Spleen (tissue), 11 donors: ENCODE results near the gene E4F1. TPM values are rescaled to one million over a fixed set of nuclear protein-coding genes. Genes with fewer than 3 reads are reported as not detected.
A peak's percentile ranks its signal among the peaks of the same experiment; 100 is the strongest.

Experiments used
- DNase-seq: peaks from one replicate; pipeline ENCODE4 v3.0.0-alpha.2; 2020
- H3K27ac ChIP-seq, 8 donors: fragments of 200-600 bp; sonication (generic) in 7 of 8; 1 replicate in 4 of 8; 2 replicates in 4 of 8; pipeline versions ENCODE4 v1.5.0 to v1.8.0; 2016 to 2021; ENCODE audit warnings: inconsistent platforms in 4 of 8, mild to moderate bottlenecking in 4 of 8, moderate library complexity in 1 of 8
- H3K27me3 ChIP-seq, 7 donors: fragments of 200-600 bp; sonication (generic) in 6 of 7; replicated peaks in 1 of 7; 1 replicate in 4 of 7; 2 replicates in 3 of 7; pipeline versions ENCODE4 v1.5.0 to v1.8.0; 2016 to 2021; ENCODE audit warnings: inconsistent platforms in 3 of 7, mild to moderate bottlenecking in 1 of 7
- H3K36me3 ChIP-seq, 6 donors: fragments of 200-600 bp; sonication (generic) in 5 of 6; 1 replicate in 4 of 6; 2 replicates in 2 of 6; pipeline versions ENCODE4 v1.5.0 to v1.8.0; 2016 to 2021; ENCODE audit warnings: inconsistent platforms in 2 of 6
- H3K4me1 ChIP-seq, 6 donors: fragments of 200-600 bp; sonication (generic) in 5 of 6; 1 replicate in 3 of 6; 2 replicates in 3 of 6; pipeline versions ENCODE4 v1.5.0 to v1.8.0; 2016 to 2021; ENCODE audit warnings: inconsistent platforms in 3 of 6
- H3K4me3 ChIP-seq, 8 donors: fragments of 200-600 bp; sonication (generic) in 7 of 8; 1 replicate in 4 of 8; 2 replicates in 4 of 8; pipeline versions ENCODE4 v1.5.0 to v1.8.0; 2016 to 2021; ENCODE audit warnings: inconsistent platforms in 4 of 8, mild to moderate bottlenecking in 4 of 8, moderate library complexity in 2 of 8
- H3K9me3 ChIP-seq, 8 donors: fragments of 200-600 bp; sonication (generic) in 7 of 8; 1 replicate in 4 of 8; 2 replicates in 4 of 8; pipeline versions ENCODE4 v1.5.0 to v1.8.0; 2016 to 2021; ENCODE audit warnings: inconsistent platforms in 4 of 8
- CTCF ChIP-seq, 11 experiments: fragments of 200-600 bp in 7 of 11; fragments of 450-650 bp in 4 of 11; sonication (generic) in 4 of 11; IDR thresholded peaks in 8 of 11; conservative IDR thresholded peaks in 3 of 11; 1 replicate in 7 of 11; 2 replicates in 4 of 11; pipeline versions ENCODE4 v1.4.0 to v1.8.0; 2016 to 2021; ENCODE audit warnings: antibody characterized with exemption in 11 of 11, inconsistent platforms in 4 of 11, mild to moderate bottlenecking in 1 of 11
- POLR2A ChIP-seq, 3 donors: fragments of 450-650 bp; IDR thresholded peaks; one replicate each; pipeline ENCODE4 v1.5.1; 2017; ENCODE audit warnings: antibody characterized with exemption in 3 of 3, mild to moderate bottlenecking in 1 of 3
- POLR2AphosphoS5 ChIP-seq, 3 donors: sonication (generic); formaldehyde crosslinking; IDR thresholded peaks; one replicate each; pipeline ENCODE4 v1.5.1; 2017; ENCODE audit warnings: antibody characterized with exemption in 3 of 3
- WGBS, 5 donors: extraction: QIAGEN DNeasy Blood & Tissue Kit in 3 of 5; methylation state at CpG; one replicate each; pipeline versions ENCODE4 v1.1.5 to v1.1.7; 2013 to 2018; 5-methylcytosine and 5-hydroxymethylcytosine counted together
- intact Hi-C: fragments of 100-400 bp; cut with DNase I; formaldehyde crosslinking; loops from one replicate; pipeline ENCODE4 v1.15.0; 2023; ENCODE audit warnings: low total_unique reads
- polyA plus RNA-seq, 3 donors: library from polyadenylated mRNA; stranded (reverse); fragments of 200-250 nt; gene quantifications; one replicate each; pipeline ENCODE4 v1.2.1, GENCODE V29; 2013
- total RNA-seq, 7 donors: library from RNA; depleted of rRNA in 3 of 7; stranded (reverse); fragments of >200 nt in 3 of 7; fragmentation: NEBNext Ultra II Directional in 4 of 7; extraction: Animal tissue kit (Norgen Biotek cat#: 25700) in 4 of 7; gene quantifications; one replicate each; pipeline versions ENCODE4 v1.1.0 to v1.2.1, GENCODE V29; 2016 to 2021
- donor health status: healthy with polysubstance abuse.
- donor health status: DM: no; HTN: no; CAD: no; lungs with moderate emphysema.
- donor health status: DM: no; HTN: no; CAD: no.
- donor health status: Bipolar disorder and iron deficiency.
- donor health status: healthy.
- donor health status: DM: no; HTN: no; CAD: no.
- donor health status: DM: yes; HTN: yes; CAD: no.

E4F1 gene
- total and polyA plus RNA-seq, 10 donors: 20.8 to 41.4 (median 29.1) TPM

GRCh38 chr16:2231016-2231931 lies 7.9 kb downstream of the E4F1 start:
- peak; percentile 69 for DNase-seq
- Histone ChIP-seq H3K9me3 (no peaks in the 10 kb centered on the region), H3K36me3 (peaks cover 19 to 100% (median 82%) of the 10 kb centered on the region in 6 donors), H3K27ac (peak overlapping the region in 5 of 8 donors; percentile 30 to 58 (median 51)), H3K4me1 (peaks cover 2 to 57% (median 34%) of the 10 kb centered on the region in 6 donors), H3K27me3 (peaks cover 0 to 32% (median 7%) of the 10 kb centered on the region in 7 donors), H3K4me3 (no peak overlapping the region)
- intact Hi-C loops: no loop called here
- peak in 1 of 3 donors; percentile 17 for TF ChIP-seq POLR2AphosphoS5 (IDR thresholded peaks at IDR 0.05)
- no peak for TF ChIP-seq POLR2A (IDR thresholded peaks at IDR 0.05)
- WGBS, 5 donors: 86 to 92% (median 89%) methylated on average over 23 to 29 of the region's 29 CpGs

GRCh38 chr16:2232094-2232990 lies 9.0 kb downstream of the E4F1 start:
- peaks cover 11 to 57% (median 37%) of the 10 kb centered on the region in 6 donors for H3K4me1 ChIP-seq
- H3K4me3 ChIP-seq: no peak overlapping the region
- H3K9me3 ChIP-seq: no peaks in the 10 kb centered on the region
- DNase-seq: peak; percentile 66
- peaks cover 19 to 100% (median 80%) of the 10 kb centered on the region in 6 donors for H3K36me3 ChIP-seq
- intact Hi-C loops: no loop called here
- 90 to 96% (median 94%) methylated on average over 18 to 41 of the region's 41 CpGs for WGBS, 5 donors
- H3K27me3 ChIP-seq: peaks cover 0 to 43% (median 18%) of the 10 kb centered on the region in 7 donors
- H3K27ac ChIP-seq: no peak overlapping the region
- TF ChIP-seq POLR2AphosphoS5 (IDR thresholded peaks at IDR 0.05) (peak in 2 of 3 donors; percentile 20 to 43), POLR2A (IDR thresholded peaks at IDR 0.05) (no peak), CTCF (IDR thresholded peaks at IDR 0.05 in 8 of 11, conservative IDR thresholded peaks at IDR 0.05 in 3 of 11) (no peak)

- H3K4me1 ChIP-seq: peaks cover 11 to 64% (median 43%) of the 10 kb centered on the region in 6 donors
- no peak overlapping the region for H3K4me3 ChIP-seq
- TF ChIP-seq POLR2AphosphoS5 (IDR thresholded peaks at IDR 0.05) (no peak), POLR2A (IDR thresholded peaks at IDR 0.05) (no peak), CTCF (IDR thresholded peaks at IDR 0.05 in 8 of 11, conservative IDR thresholded peaks at IDR 0.05 in 3 of 11) (no peak)
- no peak for DNase-seq
- H3K27me3 ChIP-seq: peaks cover 0 to 51% (median 26%) of the 10 kb centered on the region in 7 donors
- WGBS, 5 donors: 92 to 96% (median 94%) methylated on average over 10 to 28 of the region's 28 CpGs
- intact Hi-C loops: no loop called here
- no peak overlapping the region for H3K27ac ChIP-seq
- H3K36me3 ChIP-seq: peaks cover 19 to 91% (median 76%) of the 10 kb centered on the region in 6 donors
- H3K9me3 ChIP-seq: no peaks in the 10 kb centered on the region
These were observed 9.8 kb downstream of the E4F1 start for GRCh38 chr16:2233046-2233775.
